GM18505 (cell line): ENCODE measurements around the gene BAZ1A.
"Not testable (repeated sequence)": the region's sequence is repeated elsewhere in the genome, so short reads cannot be mapped to it uniquely, and the experiment has no call there.

Experiments
- ATAC-seq: cut with Tn5 transposase; IDR thresholded peaks from one replicate; pipeline ENCODE4 v1.9.1; 2021; ENCODE audit not compliant: unreplicated experiment
- POLR2A ChIP-seq: IDR thresholded peaks from 4 replicates; pipeline ENCODE4 v1.6.1; 2011; ENCODE audit warnings: borderline replicate concordance; ENCODE audit not compliant: insufficient read depth, insufficient read length; ENCODE audit errors: extremely low read depth

The BAZ1A gene

GRCh38 chr14:34750233-34750632 lies 124.9 kb downstream of the BAZ1A start:
- no peak for ATAC-seq

GRCh38 chr14:34749408-34749807 lies 125.8 kb downstream of the BAZ1A start:
- no peak for TF ChIP-seq POLR2A
- no peak for ATAC-seq

More at GRCh38 chr14:34750233-34750632, 124.9 kb downstream of the BAZ1A start:
- TF ChIP-seq POLR2A = no peak

- TF ChIP-seq POLR2A = no peak
- ATAC-seq = no peak
Measured at GRCh38 chr14:34742270-34743115, 132.7 kb downstream of the BAZ1A start.

- TF ChIP-seq POLR2A = no peak
- no peak for ATAC-seq
Measured at GRCh38 chr14:34741840-34742239, 133.3 kb downstream of the BAZ1A start.

- not testable (repeated sequence) for ATAC-seq
Measured at GRCh38 chr14:34740139-34740538, 135.0 kb downstream of the BAZ1A start.

- not testable (repeated sequence) for ATAC-seq
Measured at GRCh38 chr14:34737079-34737478, 138.1 kb downstream of the BAZ1A start.

- no peak for ATAC-seq
- no peak for TF ChIP-seq POLR2A
Measured at GRCh38 chr14:34733245-34733644, 141.9 kb downstream of the BAZ1A start.

GRCh38 chr14:34732802-34733201 lies 142.4 kb downstream of the BAZ1A start:
- no peak for ATAC-seq
- TF ChIP-seq POLR2A = no peak

- TF ChIP-seq POLR2A = no peak
Measured at GRCh38 chr14:34723867-34724266, 151.3 kb downstream of the BAZ1A start.

GRCh38 chr14:34722723-34723545 lies 152.2 kb downstream of the BAZ1A start:
- no peak for TF ChIP-seq POLR2A
- no peak for ATAC-seq

More at GRCh38 chr14:34723867-34724266, 151.3 kb downstream of the BAZ1A start:
- ATAC-seq = no peak

- TF ChIP-seq POLR2A = no peak
- ATAC-seq = no peak
Measured at GRCh38 chr14:34721129-34721528, 154.0 kb downstream of the BAZ1A start.

- no peak for ATAC-seq
- TF ChIP-seq POLR2A = no peak
Measured at GRCh38 chr14:34718750-34719304, 156.3 kb downstream of the BAZ1A start.

GRCh38 chr14:34715127-34715863 lies 159.9 kb downstream of the BAZ1A start:
- TF ChIP-seq POLR2A = no peak
- ATAC-seq = no peak
